Loucy (cell line): ENCODE data around the gene SSTR5.

Experiments used
- EZH2phosphoT487 ChIP-seq: fragments of 200-600 bp; IDR thresholded peaks from 2 replicates; pipeline ENCODE4 v1.6.1; 2018; ENCODE audit warnings: antibody characterized with exemption, mild to moderate bottlenecking, moderate library complexity, borderline replicate concordance
- TF ChIP-seq, protein P1 (sequence below): fragments of 200-600 bp; sonication (generic); conservative IDR thresholded peaks from 2 replicates; pipeline ENCODE4 v1.5.1; 2014; ENCODE audit warnings: mild to moderate bottlenecking, antibody characterized with exemption, low read length

DNA sequence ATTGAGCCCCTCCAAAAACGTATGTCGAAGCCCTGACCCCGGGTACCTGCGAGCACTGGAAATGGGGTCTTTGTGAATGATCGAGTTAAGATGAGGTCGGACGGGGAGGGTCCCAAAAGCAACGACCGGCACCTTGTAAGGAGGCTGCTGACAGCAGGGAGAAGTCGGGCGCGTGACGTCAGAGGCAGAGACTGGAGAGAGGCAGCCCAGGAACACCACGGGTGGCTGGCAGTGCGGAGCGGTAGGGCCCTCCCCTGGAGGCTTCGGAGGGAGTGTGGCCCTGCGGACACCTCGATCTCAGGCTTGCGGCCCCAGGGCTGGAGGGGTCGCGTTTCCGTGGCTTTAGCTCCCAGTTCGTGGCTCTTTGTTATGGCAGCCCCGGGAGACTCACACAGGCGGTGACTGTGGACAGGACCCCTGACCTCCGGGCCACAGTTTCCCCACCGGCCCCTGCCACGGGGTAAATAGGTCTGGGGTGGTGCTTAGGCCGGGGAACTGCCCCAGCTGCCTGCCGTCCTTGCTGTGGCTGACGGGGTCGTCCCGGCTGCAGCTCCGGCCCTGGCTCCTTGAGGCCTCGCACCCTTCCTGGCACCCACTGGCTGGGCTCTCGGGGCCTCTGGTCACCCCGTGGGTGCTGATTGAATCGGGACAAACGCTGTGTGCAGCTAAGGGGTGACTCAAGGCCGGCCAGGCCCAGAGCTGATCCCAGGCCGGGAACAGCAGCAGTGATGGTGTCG, 10.6 kb upstream of the SSTR5 start:
- TF ChIP-seq, protein P1, sequence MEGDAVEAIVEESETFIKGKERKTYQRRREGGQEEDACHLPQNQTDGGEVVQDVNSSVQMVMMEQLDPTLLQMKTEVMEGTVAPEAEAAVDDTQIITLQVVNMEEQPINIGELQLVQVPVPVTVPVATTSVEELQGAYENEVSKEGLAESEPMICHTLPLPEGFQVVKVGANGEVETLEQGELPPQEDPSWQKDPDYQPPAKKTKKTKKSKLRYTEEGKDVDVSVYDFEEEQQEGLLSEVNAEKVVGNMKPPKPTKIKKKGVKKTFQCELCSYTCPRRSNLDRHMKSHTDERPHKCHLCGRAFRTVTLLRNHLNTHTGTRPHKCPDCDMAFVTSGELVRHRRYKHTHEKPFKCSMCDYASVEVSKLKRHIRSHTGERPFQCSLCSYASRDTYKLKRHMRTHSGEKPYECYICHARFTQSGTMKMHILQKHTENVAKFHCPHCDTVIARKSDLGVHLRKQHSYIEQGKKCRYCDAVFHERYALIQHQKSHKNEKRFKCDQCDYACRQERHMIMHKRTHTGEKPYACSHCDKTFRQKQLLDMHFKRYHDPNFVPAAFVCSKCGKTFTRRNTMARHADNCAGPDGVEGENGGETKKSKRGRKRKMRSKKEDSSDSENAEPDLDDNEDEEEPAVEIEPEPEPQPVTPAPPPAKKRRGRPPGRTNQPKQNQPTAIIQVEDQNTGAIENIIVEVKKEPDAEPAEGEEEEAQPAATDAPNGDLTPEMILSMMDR: no peak
- no peak for TF ChIP-seq EZH2phosphoT487
